Muscle layer of duodenum (tissue), 2 donors: Measurements from ENCODE around the gene TPM1.
A peak's percentile ranks its signal among the peaks of the same experiment; 100 is the strongest.

Experiments
- H3K27ac ChIP-seq: one replicate; pipeline ENCODE4 v1.7.0; 2013; ENCODE audit warnings: mild to moderate bottlenecking, low read length
- H3K27me3 ChIP-seq: one replicate; pipeline ENCODE4 v1.7.0; 2013; ENCODE audit warnings: low read depth, mild to moderate bottlenecking, control low read depth, low read length
- H3K36me3 ChIP-seq, 2 donors: one replicate each; pipeline ENCODE4 v1.7.0; 2013; ENCODE audit warnings: low read length in 2 of 2, control low read depth in 1 of 2, mild to moderate bottlenecking in 1 of 2; ENCODE audit not compliant: insufficient read depth in 2 of 2, control insufficient read depth in 1 of 2
- H3K4me1 ChIP-seq, 2 donors: one replicate each; pipeline ENCODE4 v1.7.0; 2013; ENCODE audit warnings: low read length in 2 of 2, mild to moderate bottlenecking in 2 of 2, control low read depth in 1 of 2, moderate library complexity in 1 of 2; ENCODE audit not compliant: insufficient read depth in 2 of 2, control insufficient read depth in 1 of 2
- H3K4me3 ChIP-seq, 2 donors: one replicate each; pipeline ENCODE4 v1.7.0; 2013; ENCODE audit warnings: low read length in 2 of 2, low read depth in 1 of 2, mild to moderate bottlenecking in 1 of 2
- H3K9me3 ChIP-seq, 2 donors: one replicate each; pipeline ENCODE4 v1.7.0; 2013; ENCODE audit warnings: low read length in 2 of 2, control low read depth in 1 of 2, mild to moderate bottlenecking in 1 of 2; ENCODE audit not compliant: control insufficient read depth in 1 of 2
- donor health status: healthy.

TPM1 gene

GRCh38 chr15:63072023-63072650 is 29.6 kb downstream of the TPM1 start:
- Histone ChIP-seq H3K27me3 (no peaks in the 10 kb centered on the region), H3K4me3 (no peak overlapping the region), H3K36me3 (peaks cover 34 to 45% of the 10 kb centered on the region in 2 donors), H3K4me1 (peaks cover 0 to 51% of the 10 kb centered on the region in 2 donors), H3K27ac (no peak overlapping the region), H3K9me3 (no peaks in the 10 kb centered on the region)

- H3K27ac ChIP-seq: no peak overlapping the region
- H3K4me3 ChIP-seq: no peak overlapping the region
- H3K9me3 ChIP-seq: no peaks in the 10 kb centered on the region
- H3K4me1 ChIP-seq: peaks cover 0 to 44% of the 10 kb centered on the region in 2 donors
- H3K36me3 ChIP-seq: peaks cover 27 to 38% of the 10 kb centered on the region in 2 donors
- H3K27me3 ChIP-seq: no peaks in the 10 kb centered on the region
Observed at GRCh38 chr15:63072809-63073277, 30.3 kb downstream of the TPM1 start.

GRCh38 chr15:63073497-63074172 is 31.1 kb downstream of the TPM1 start:
- Histone ChIP-seq H3K4me3 (no peak overlapping the region), H3K36me3 (peaks cover 19 to 30% of the 10 kb centered on the region in 2 donors), H3K9me3 (no peaks in the 10 kb centered on the region), H3K27me3 (no peaks in the 10 kb centered on the region), H3K4me1 (peaks cover 0 to 36% of the 10 kb centered on the region in 2 donors), H3K27ac (peak overlapping the region; percentile 41)

- Histone ChIP-seq H3K27me3 (no peaks in the 10 kb centered on the region), H3K4me1 (peaks cover 0 to 27% of the 10 kb centered on the region in 2 donors), H3K9me3 (no peaks in the 10 kb centered on the region), H3K27ac (peak overlapping the region; percentile 68), H3K36me3 (peaks cover 14 to 19% of the 10 kb centered on the region in 2 donors), H3K4me3 (peak overlapping the region; percentile 13 to 46)
Observed at GRCh38 chr15:63075015-63075983, 32.8 kb downstream of the TPM1 start.

- Histone ChIP-seq H3K36me3 (peaks cover 8 to 12% of the 10 kb centered on the region in 2 donors), H3K27ac (peak overlapping the region; percentile 68), H3K27me3 (no peaks in the 10 kb centered on the region), H3K4me1 (peaks cover 0 to 21% of the 10 kb centered on the region in 2 donors), H3K4me3 (peak overlapping the region; percentile 13 to 46), H3K9me3 (no peaks in the 10 kb centered on the region)
Observed at GRCh38 chr15:63075984-63076713, 33.6 kb downstream of the TPM1 start.

- no peaks in the 10 kb centered on the region for H3K27me3 ChIP-seq
- no peak overlapping the region for H3K27ac ChIP-seq
- H3K4me1 ChIP-seq: peaks cover 0 to 16% of the 10 kb centered on the region in 2 donors
Observed at GRCh38 chr15:63076714-63077046, 34.1 kb downstream of the TPM1 start.

GRCh38 chr15:63077952-63078351 is 35.4 kb downstream of the TPM1 start:
- no peaks in the 10 kb centered on the region for H3K36me3 ChIP-seq
- no peaks in the 10 kb centered on the region for H3K27me3 ChIP-seq
- H3K4me3 ChIP-seq: no peak overlapping the region
- H3K9me3 ChIP-seq: no peaks in the 10 kb centered on the region
- peaks cover 0 to 16% of the 10 kb centered on the region in 2 donors for H3K4me1 ChIP-seq
- H3K27ac ChIP-seq: no peak overlapping the region

More at GRCh38 chr15:63076714-63077046, 34.1 kb downstream of the TPM1 start:
- no peaks in the 10 kb centered on the region for H3K9me3 ChIP-seq
- peaks cover 2 to 6% of the 10 kb centered on the region in 2 donors for H3K36me3 ChIP-seq
- no peak overlapping the region for H3K4me3 ChIP-seq

- Histone ChIP-seq H3K36me3 (no peaks in the 10 kb centered on the region), H3K4me1 (peaks cover 0 to 24% of the 10 kb centered on the region in 2 donors), H3K27me3 (no peaks in the 10 kb centered on the region), H3K4me3 (no peak overlapping the region), H3K27ac (no peak overlapping the region), H3K9me3 (no peaks in the 10 kb centered on the region)
Observed at GRCh38 chr15:63079947-63080626, 37.5 kb downstream of the TPM1 start.

GRCh38 chr15:63080634-63081250 is 38.2 kb downstream of the TPM1 start:
- Histone ChIP-seq H3K27ac (no peak overlapping the region), H3K4me3 (no peak overlapping the region), H3K36me3 (no peaks in the 10 kb centered on the region), H3K4me1 (peaks cover 0 to 24% of the 10 kb centered on the region in 2 donors), H3K27me3 (no peaks in the 10 kb centered on the region), H3K9me3 (no peaks in the 10 kb centered on the region)

GRCh38 chr15:63082366-63082765 is 39.8 kb downstream of the TPM1 start:
- Histone ChIP-seq H3K27ac (no peak overlapping the region), H3K9me3 (no peaks in the 10 kb centered on the region), H3K27me3 (no peaks in the 10 kb centered on the region), H3K4me3 (no peak overlapping the region), H3K4me1 (peaks cover 0 to 14% of the 10 kb centered on the region in 2 donors), H3K36me3 (no peaks in the 10 kb centered on the region)
